K562 (cell line): Measurements from ENCODE around the gene SLC17A9. TPM values are rescaled to one million over a fixed set of nuclear protein-coding genes. Genes with fewer than 3 reads are reported as not detected.
A peak's percentile ranks its signal among the peaks of the same experiment; 100 is the strongest.

Source experiments
- ATAC-seq: fragments of 200-7000 bp; cut with Tn5 transposase; 3 replicates; pipeline ENCODE4 v1.9.1; 2020; ENCODE audit warnings: moderate library complexity
- BruUV-seq: library from RNA; stranded (reverse); fragments of 400-500 nt; replicated peaks from 2 replicates; lab custom pipeline; 2021; lab: Mats Ljungman, UMichigan
- CTCF ChIA-PET: fragments of 300-600 bp; formaldehyde crosslinking; extraction: SDS; loops from one replicate; lab custom pipeline; 2021; ENCODE audit warnings: low intra/inter-chr PET ratio; lab: Yijun Ruan, JAX
- POLR2A ChIA-PET: fragments of 300-600, 350-650 bp; sonication (Branson Sonifier 250); formaldehyde crosslinking; extraction: SDS; loops from one replicate; lab custom pipeline; 2021; ENCODE audit warnings: antibody characterized with exemption, inconsistent platforms; lab: Yijun Ruan, JAX
- DNase-seq, 4 experiments: peaks; one replicate each; pipeline versions ENCODE4 v3.0.0 to v3.0.0-alpha.2; 2011 to 2018; ENCODE audit warnings: low spot score in 3 of 4, mixed read lengths in 3 of 4; ENCODE audit errors: extremely low read depth in 1 of 4
- FAIRE-seq: peaks from 2 replicates; lab custom pipeline; 2011; peaks lifted over from hg19 to GRCh38; lab: Jason Lieb, UNC
- H2AFZ ChIP-seq: 2 replicates; pipeline ENCODE4 v1.6.0; 2011; ENCODE audit warnings: low read depth, low read length, control low read depth, inconsistent platforms
- H3K27ac ChIP-seq: fragments of 200-600 bp; 3 replicates; pipeline ENCODE4 v1.8.0; 2011; ENCODE audit warnings: low read depth, mild to moderate bottlenecking, control low read depth, inconsistent platforms, low read length, moderate library complexity, mixed read lengths; ENCODE audit errors: extremely low read depth
- H3K27me3 ChIP-seq, 2 experiments: fragments of 300-600 bp in 1 of 2; 2 replicates in 1 of 2; 3 replicates in 1 of 2; pipeline versions ENCODE4 v1.6.0 to v1.8.0; 2011; ENCODE audit warnings: inconsistent platforms in 2 of 2, low read length in 2 of 2, mild to moderate bottlenecking in 1 of 2, mixed read lengths in 1 of 2, moderate library complexity in 1 of 2; ENCODE audit not compliant: control insufficient read depth in 2 of 2, insufficient read depth in 2 of 2
- H3K36me3 ChIP-seq: fragments of 300-600 bp; 3 replicates; pipeline ENCODE4 v1.8.0; 2011; ENCODE audit warnings: mild to moderate bottlenecking, low read length, inconsistent platforms; ENCODE audit not compliant: control insufficient read depth, insufficient read depth
- H3K4me1 ChIP-seq, 2 experiments: fragments of 200-600 bp in 1 of 2; replicated peaks in 1 of 2; 2 replicates in 1 of 2; 3 replicates in 1 of 2; pipeline versions ENCODE4 v1.5.1 to v1.8.0; 2011; ENCODE audit warnings: inconsistent platforms in 2 of 2, low read length in 2 of 2, mild to moderate bottlenecking in 1 of 2, mixed read lengths in 1 of 2, moderate library complexity in 1 of 2; ENCODE audit not compliant: control insufficient read depth in 2 of 2, insufficient read depth in 2 of 2
- H3K4me2 ChIP-seq: 2 replicates; pipeline ENCODE4 v1.6.1; 2011; ENCODE audit warnings: low read length, control low read depth, inconsistent platforms, mixed read lengths; ENCODE audit not compliant: insufficient read depth
- H3K4me3 ChIP-seq: fragments of 200-600 bp; sonication (generic), shearing (Covaris generic); 2 replicates; pipeline ENCODE4 v1.5.1; 2016; ENCODE audit warnings: control low read depth, inconsistent platforms
- H3K79me2 ChIP-seq: fragments of 200-600 bp; 3 replicates; pipeline ENCODE4 v1.8.0; 2011; ENCODE audit warnings: low read length, inconsistent platforms; ENCODE audit not compliant: control insufficient read depth, insufficient read depth
- H3K9ac ChIP-seq, 2 experiments: 2 replicates each; pipeline versions ENCODE4 v1.6.0 to v1.6.1; 2011; ENCODE audit warnings: low read depth in 2 of 2, low read length in 2 of 2, control low read depth in 1 of 2, inconsistent platforms in 1 of 2, mild to moderate bottlenecking in 1 of 2, mixed read lengths in 1 of 2; ENCODE audit not compliant: insufficient read depth in 1 of 2
- H3K9me1 ChIP-seq: one replicate; pipeline ENCODE4 v1.6.0; 2011; ENCODE audit warnings: inconsistent platforms, mild to moderate bottlenecking, low read length, moderate library complexity; ENCODE audit not compliant: control insufficient read depth, insufficient read depth
- H3K9me3 ChIP-seq: replicated peaks from 2 replicates; pipeline ENCODE4 v1.5.1; 2011; ENCODE audit warnings: low read depth, low read length, inconsistent platforms; ENCODE audit not compliant: control insufficient read depth, insufficient read depth
- H4K20me1 ChIP-seq: replicated peaks from 2 replicates; pipeline ENCODE4 v1.6.1; 2011; ENCODE audit warnings: low read length, inconsistent platforms, mixed read lengths; ENCODE audit not compliant: control insufficient read depth, insufficient read depth
- CCNT2 ChIP-seq: IDR thresholded peaks from 2 replicates; pipeline ENCODE4 v1.6.1; 2011; ENCODE audit warnings: borderline replicate concordance, low read depth, mild to moderate bottlenecking, moderate library complexity, mixed read lengths, low read length; ENCODE audit not compliant: insufficient read length; ENCODE audit errors: extremely low read depth
- MECOM ChIP-seq: fragments of 250-450 bp; sonication (Bioruptor Pico); IDR thresholded peaks from 2 replicates; pipeline ENCODE4 v1.8.0; 2022; ENCODE audit warnings: inconsistent platforms
- PBX2 ChIP-seq, 2 experiments: IDR thresholded peaks in 1 of 2; conservative IDR thresholded peaks in 1 of 2; 2 replicates each; pipeline ENCODE4 v1.6.1; 2016; ENCODE audit warnings: low read depth in 2 of 2, mild to moderate bottlenecking in 1 of 2, missing compliant biosample characterization in 1 of 2, missing genetic modification characterization in 1 of 2, moderate library complexity in 1 of 2
- ZFP1 ChIP-seq: fragments of 450-650 bp; formaldehyde crosslinking; IDR thresholded peaks from 2 replicates; pipeline ENCODE4 v1.4.0; 2020; ENCODE audit warnings: mild to moderate bottlenecking, mixed read lengths
- ZNF184 ChIP-seq: sonication (generic); formaldehyde crosslinking; IDR thresholded peaks from 2 replicates; pipeline ENCODE4 v1.5.0; 2020; ENCODE audit warnings: missing genetic modification reagents
- WGBS: fragments of 100-300 bp; shearing (Covaris generic); methylation state at CpG from one replicate; pipeline ENCODE4 v1.1.6; 2016; ENCODE audit warnings: low coverage, mixed read lengths; ENCODE audit not compliant: insufficient coverage; ENCODE audit errors: missing lambda C conversion rate; 5-methylcytosine and 5-hydroxymethylcytosine counted together
- in situ Hi-C: fragments of 300-500 bp; cut with MboI; formaldehyde crosslinking; loops from 4 replicates; pipeline ENCODE4 v1.15.0; 2018; ENCODE audit warnings: inconsistent platforms, mixed read lengths
- intact Hi-C: fragments of 100-400 bp; cut with micrococcal nuclease; formaldehyde crosslinking; loops from 2 replicates; pipeline ENCODE4 v1.14.2; 2022
- polyA plus RNA-seq, 8 experiments: library from polyadenylated mRNA; depleted of rRNA in 4 of 8; stranded (reverse) in 5 of 8; unstranded in 3 of 8; fragments of >200 nt; fragmentation: Nextera tagmentation in 2 of 8; fragmentation: Illumina TruSeq in 1 of 8; extraction: Ambion mirVana in 2 of 8; extraction: Trizol in 1 of 8; gene quantifications; 2 replicates each; pipeline versions ENCODE4 v1.2.1 to v1.2.3, GENCODE V29; 2011 to 2014; ENCODE audit warnings: inconsistent platforms in 1 of 8, missing spikeins in 1 of 8
- total RNA-seq, 7 experiments: library from RNA; depleted of rRNA in 6 of 7; stranded (reverse); fragments of >200 nt in 6 of 7; fragmentation: Illumina TruSeq in 2 of 7; extraction: Trizol in 2 of 7; gene quantifications; 2 replicates each; pipeline versions ENCODE4 v1.2.1 to v1.2.3, GENCODE V29; 2011 to 2021; ENCODE audit warnings: low replicate concordance in 1 of 7

SLC17A9 gene
- total and polyA plus RNA-seq, 9 of the 15 experiments (the other 6 are each of a cell fraction or from before 2014, with no cell fraction given), result 0.04 to 0.31 TPM; not detected in 7

GRCh38 chr20:62979876-62980373 lies 27.4 kb downstream of the SLC17A9 start:
- Histone ChIP-seq H2AFZ (no peak overlapping the region), H3K9ac (peak overlapping the region in 1 of 2 experiments; percentile 68; a peak in 1 of 4 replicates), H3K9me1 (no peaks in the 10 kb centered on the region), H3K4me1 (peaks cover 0 to 34% of the 10 kb centered on the region in 2 experiments; a peak in 2 of 5 replicates), H3K9me3 (no peaks in the 10 kb centered on the region), H3K27me3 (peaks cover 59 to 90% of the 10 kb centered on the region in 2 experiments), H3K79me2 (no peaks in the 10 kb centered on the region), H3K4me3 (no peak overlapping the region), H3K4me2 (no peak overlapping the region), H3K36me3 (no peaks in the 10 kb centered on the region), H3K27ac (no peak overlapping the region), H4K20me1 (peaks cover 11% of the 10 kb centered on the region; the same call in 1 of the 2 replicates)
- WGBS, result under 1% methylated on average over 19 of the region's 19 CpGs
- intact Hi-C loops, result no loop called here
- CTCF ChIA-PET, result no interaction called here
- no peak for ATAC-seq
- TF ChIP-seq CCNT2 (no peak), ZNF184 (CRISPR knock-in tag) (no peak), PBX2 (CRISPR knock-in tag; IDR thresholded peaks at IDR 0.05; ENCODE audit: low read depth) (no peak), PBX2 (tag; conservative IDR thresholded peaks at IDR 0.05; ENCODE audit: low read depth) (no peak), MECOM (CRISPR knock-in tag) (no peak), ZFP1 (CRISPR knock-in tag) (no peak)
- POLR2A ChIA-PET, result interaction anchor here (0.6 to 1.2 kb wide), 4 partner anchors 13 to 126 kb away, joined by 3 to 6 read pairs (median 4); no protein-coding TSS in a partner anchor
- no peak for FAIRE-seq
- BruUV-seq, result no TSS peak
- DNase-seq, result no peak
- in situ Hi-C loops, result no loop called here
